Activated T-helper 2 cell treated with anti-CD3 and anti-CD28 coated beads, Interferon-gamma antibody, Interleukin-2, Interleukin-4, amounts not matched to agents 10 μg/mL and 5 μg/mL and 100 μg/mL, durations not matched to agents 14 hours and 24 hours and 36 hours (primary cell): Measurements from ENCODE around the gene KCNE3. TPM values are rescaled to one million over a fixed set of nuclear protein-coding genes. Genes with fewer than 3 reads are reported as not detected.
A peak's percentile ranks its signal among the peaks of the same experiment; 100 is the strongest.

Experiments used
- DNase-seq: peaks from one replicate; pipeline ENCODE4 v3.0.0; 2021; ENCODE audit warnings: low spot score
- H3K27ac Mint-ChIP-seq: one replicate; pipeline ENCODE4 v1.8.0; 2021; ENCODE audit warnings: mixed read lengths
- H3K27me3 Mint-ChIP-seq: one replicate; pipeline ENCODE4 v1.8.0; 2021; ENCODE audit warnings: low read depth, mixed read lengths
- H3K36me3 Mint-ChIP-seq: one replicate; pipeline ENCODE4 v1.8.0; 2021; ENCODE audit warnings: low read depth, mixed read lengths
- H3K4me1 Mint-ChIP-seq: one replicate; pipeline ENCODE4 v1.8.0; 2021; ENCODE audit warnings: low read depth, mixed read lengths
- H3K4me3 Mint-ChIP-seq: one replicate; pipeline ENCODE4 v1.8.0; 2021; ENCODE audit warnings: low read depth, mild to moderate bottlenecking, moderate library complexity, mixed read lengths
- H3K9me3 Mint-ChIP-seq: one replicate; pipeline ENCODE4 v1.8.0; 2021; ENCODE audit warnings: mixed read lengths
- intact Hi-C: fragments of 100-400 bp; cut with micrococcal nuclease; formaldehyde crosslinking; loops from one replicate; pipeline ENCODE4 v1.15.1; 2023
- total RNA-seq: library from RNA; stranded (reverse); gene quantifications from 2 replicates; pipeline ENCODE4 v1.2.3, GENCODE V29; 2022

Gene KCNE3
- total RNA-seq, 1 donor from 2014 or later, result not detected

GRCh38 chr11:74449369-74449931 lies 17.9 kb downstream of the KCNE3 start:
- intact Hi-C loops, result loop anchor here (1.0 to 2.0 kb wide), 2 partner anchors 61 to 193 kb away; no protein-coding TSS in a partner anchor
- no peaks in the 10 kb centered on the region for H3K36me3 Mint-ChIP-seq
- H3K27ac Mint-ChIP-seq, result no peak overlapping the region
- H3K4me1 Mint-ChIP-seq, result peaks cover 6% of the 10 kb centered on the region
- H3K4me3 Mint-ChIP-seq, result no peak overlapping the region
- no peaks in the 10 kb centered on the region for H3K9me3 Mint-ChIP-seq
- peaks cover 5% of the 10 kb centered on the region for H3K27me3 Mint-ChIP-seq
- DNase-seq, result peak; percentile 15

DNA sequence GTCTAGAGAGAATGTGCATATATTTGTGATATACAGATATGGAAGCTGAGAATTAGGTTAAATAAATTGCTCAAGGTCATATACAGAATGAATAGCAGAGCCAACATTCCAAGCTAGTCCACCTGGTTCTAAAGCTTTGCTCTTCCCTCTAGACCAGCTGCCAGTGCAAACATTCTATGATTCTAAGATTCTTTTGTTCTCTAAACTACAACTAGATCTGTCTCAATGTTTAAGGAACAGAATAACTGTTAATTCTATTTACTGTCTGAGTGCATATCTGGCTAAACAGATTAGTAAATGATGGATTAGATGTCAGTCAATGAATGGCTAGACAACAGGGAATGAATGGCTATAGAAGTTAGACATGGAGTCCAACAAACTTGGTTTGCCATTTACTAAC lies 19.6 kb downstream of the KCNE3 start:
- H3K4me3 Mint-ChIP-seq, result no peak overlapping the region
- DNase-seq, result no peak
- intact Hi-C loops, result loop anchor here (2.0 kb wide), 1 partner anchor 191 kb away; no protein-coding TSS in a partner anchor
- H3K9me3 Mint-ChIP-seq, result no peaks in the 10 kb centered on the region
- H3K4me1 Mint-ChIP-seq, result peaks cover 6% of the 10 kb centered on the region
- peaks cover 5% of the 10 kb centered on the region for H3K27me3 Mint-ChIP-seq
- no peak overlapping the region for H3K27ac Mint-ChIP-seq
- H3K36me3 Mint-ChIP-seq, result no peaks in the 10 kb centered on the region

DNA sequence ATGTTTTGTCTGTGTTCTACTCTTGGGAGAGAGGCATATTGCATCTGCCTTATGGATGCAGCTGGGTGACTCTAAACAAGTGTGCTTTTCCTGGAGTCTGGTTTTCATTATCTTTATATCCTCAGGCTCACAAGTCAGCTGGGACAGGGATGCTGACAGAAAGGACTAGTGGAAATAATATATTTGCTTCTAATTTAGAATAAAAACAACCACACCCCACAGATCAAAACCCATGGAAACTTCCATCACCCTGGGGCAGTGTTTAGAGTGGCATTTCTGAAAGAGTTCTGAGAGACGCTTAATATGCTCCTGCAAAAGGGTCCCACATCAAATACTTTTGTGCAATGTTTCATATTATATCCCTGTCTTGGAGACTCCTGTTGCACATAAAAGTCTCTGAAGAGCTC lies 20.8 kb downstream of the KCNE3 start:
- Mint-ChIP-seq H3K4me3 (no peak overlapping the region), H3K27me3 (peaks cover 2% of the 10 kb centered on the region), H3K27ac (no peak overlapping the region), H3K4me1 (peaks cover 6% of the 10 kb centered on the region), H3K36me3 (no peaks in the 10 kb centered on the region), H3K9me3 (no peaks in the 10 kb centered on the region)
- intact Hi-C loops, result no loop called here
- DNase-seq, result no peak

DNA sequence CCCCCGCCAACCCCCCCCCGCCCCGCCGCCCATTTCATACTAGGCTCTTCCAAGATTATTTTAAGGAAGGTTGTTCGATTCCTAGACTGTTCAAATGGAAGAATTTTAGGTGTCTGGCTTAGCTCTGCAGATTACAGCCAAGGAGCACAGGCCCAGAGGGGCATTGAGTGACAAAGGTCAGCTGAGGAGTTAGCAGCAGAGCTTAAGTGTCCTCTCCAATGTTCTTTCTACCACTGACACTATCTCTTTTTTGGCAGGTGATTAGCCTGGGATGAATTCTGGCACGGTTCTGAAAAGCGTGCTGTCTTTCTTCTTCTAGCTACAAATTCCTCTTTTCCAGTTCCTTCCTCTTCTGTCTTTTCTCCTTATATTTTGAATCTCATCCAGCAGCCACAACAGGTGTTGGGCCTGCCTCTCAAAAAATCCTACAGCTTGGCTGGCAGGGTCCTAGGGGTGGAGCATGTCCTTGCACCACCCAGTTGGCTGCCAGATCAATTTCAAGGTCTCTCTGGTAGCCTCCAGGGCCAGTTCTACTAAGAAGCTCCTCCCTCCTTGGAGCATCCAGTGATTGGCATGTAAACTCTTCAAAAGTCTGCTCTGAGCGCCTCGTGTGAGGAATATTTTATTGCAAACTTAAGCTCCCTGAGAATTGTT lies 23.0 kb downstream of the KCNE3 start:
- intact Hi-C loops, result no loop called here
- no peak overlapping the region for H3K27ac Mint-ChIP-seq
- H3K4me1 Mint-ChIP-seq, result peaks cover 2% of the 10 kb centered on the region
- no peaks in the 10 kb centered on the region for H3K27me3 Mint-ChIP-seq
- no peak for DNase-seq
- no peaks in the 10 kb centered on the region for H3K36me3 Mint-ChIP-seq
- H3K4me3 Mint-ChIP-seq, result no peak overlapping the region
- peaks cover 16% of the 10 kb centered on the region for H3K9me3 Mint-ChIP-seq

GRCh38 chr11:74443071-74443864 lies 24.1 kb downstream of the KCNE3 start:
- no peaks in the 10 kb centered on the region for H3K27me3 Mint-ChIP-seq
- no peak for DNase-seq
- H3K4me3 Mint-ChIP-seq, result no peak overlapping the region
- H3K4me1 Mint-ChIP-seq, result no peaks in the 10 kb centered on the region
- H3K36me3 Mint-ChIP-seq, result no peaks in the 10 kb centered on the region
- intact Hi-C loops, result no loop called here
- peaks cover 16% of the 10 kb centered on the region for H3K9me3 Mint-ChIP-seq
- no peak overlapping the region for H3K27ac Mint-ChIP-seq

- intact Hi-C loops, result no loop called here
- Mint-ChIP-seq H3K4me3 (no peak overlapping the region), H3K27me3 (no peaks in the 10 kb centered on the region), H3K36me3 (no peaks in the 10 kb centered on the region), H3K9me3 (peaks cover 16% of the 10 kb centered on the region), H3K4me1 (no peaks in the 10 kb centered on the region), H3K27ac (no peak overlapping the region)
- DNase-seq, result no peak
Observed at GRCh38 chr11:74442636-74443035, 24.7 kb downstream of the KCNE3 start.

GRCh38 chr11:74438681-74439080 lies 28.7 kb downstream of the KCNE3 start:
- no peak for DNase-seq
- peaks cover 2% of the 10 kb centered on the region for H3K27me3 Mint-ChIP-seq
- no peaks in the 10 kb centered on the region for H3K36me3 Mint-ChIP-seq
- no peak overlapping the region for H3K27ac Mint-ChIP-seq
- intact Hi-C loops, result no loop called here
- no peak overlapping the region for H3K4me3 Mint-ChIP-seq
- H3K4me1 Mint-ChIP-seq, result peaks cover 2% of the 10 kb centered on the region
- H3K9me3 Mint-ChIP-seq, result peaks cover 16% of the 10 kb centered on the region

DNA sequence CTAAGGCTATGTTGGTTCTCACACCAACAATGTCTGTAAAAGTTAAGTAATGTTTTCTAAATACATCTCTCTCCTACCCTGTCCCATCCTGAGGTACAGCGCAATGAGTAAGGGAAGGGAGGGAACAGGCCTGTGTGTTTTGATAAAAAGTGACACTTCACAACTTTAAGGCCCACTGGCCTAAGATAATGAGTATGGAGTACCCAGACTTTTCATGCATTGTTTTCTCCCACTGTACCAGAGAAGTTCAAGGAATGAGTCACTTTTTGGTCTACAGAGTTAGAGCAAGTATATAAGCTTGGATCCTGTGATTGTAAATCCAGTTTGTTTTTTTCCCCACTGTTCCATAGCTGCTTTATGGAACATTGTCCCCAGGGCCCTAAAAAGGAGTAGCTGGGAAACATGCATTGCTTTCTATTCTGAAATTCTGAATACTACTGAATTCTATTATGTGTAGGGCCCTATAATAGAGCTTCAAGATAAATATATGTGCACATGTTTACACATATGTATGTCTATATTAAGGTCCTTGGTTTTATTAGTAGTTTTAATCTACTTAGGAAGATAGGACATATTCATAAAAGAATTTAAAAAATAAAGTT lies 29.8 kb downstream of the KCNE3 start:
- Mint-ChIP-seq H3K4me1 (peaks cover 2% of the 10 kb centered on the region), H3K27ac (no peak overlapping the region), H3K27me3 (peaks cover 2% of the 10 kb centered on the region)

GRCh38 chr11:74434528-74434927 lies 32.8 kb downstream of the KCNE3 start:
- no peak overlapping the region for H3K4me3 Mint-ChIP-seq
- no peak for DNase-seq
- no peaks in the 10 kb centered on the region for H3K36me3 Mint-ChIP-seq
- peaks cover 2% of the 10 kb centered on the region for H3K27me3 Mint-ChIP-seq
- H3K27ac Mint-ChIP-seq, result no peak overlapping the region
- peaks cover 2% of the 10 kb centered on the region for H3K4me1 Mint-ChIP-seq
- intact Hi-C loops, result no loop called here
- no peaks in the 10 kb centered on the region for H3K9me3 Mint-ChIP-seq

More for the DNA sequence above, 29.8 kb downstream of the KCNE3 start:
- no peak overlapping the region for H3K4me3 Mint-ChIP-seq
- DNase-seq, result no peak
- no peaks in the 10 kb centered on the region for H3K36me3 Mint-ChIP-seq
- intact Hi-C loops, result no loop called here
- H3K9me3 Mint-ChIP-seq, result peaks cover 16% of the 10 kb centered on the region

DNA sequence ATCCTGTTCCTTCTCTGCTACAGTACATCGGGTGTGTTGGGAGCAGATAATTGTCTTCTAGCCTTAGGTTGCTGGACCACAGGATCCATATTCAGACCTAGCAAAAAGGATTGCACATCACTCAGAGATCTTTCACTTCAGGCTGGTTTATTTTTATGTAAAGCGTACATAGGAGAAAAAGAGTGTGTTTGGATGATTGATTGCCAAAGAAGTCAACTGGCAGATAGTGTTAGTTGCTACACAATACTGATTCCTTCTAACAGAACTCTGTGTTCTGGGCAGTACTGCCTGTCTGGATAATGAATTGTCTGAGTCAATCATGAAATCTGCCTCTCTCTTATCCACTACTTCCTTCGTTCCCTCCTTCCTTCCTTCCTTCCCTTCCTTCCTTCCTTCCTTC lies 38.1 kb downstream of the KCNE3 start:
- H3K4me3 Mint-ChIP-seq, result no peak overlapping the region
- no peak overlapping the region for H3K27ac Mint-ChIP-seq
- intact Hi-C loops, result no loop called here
- no peaks in the 10 kb centered on the region for H3K4me1 Mint-ChIP-seq
- H3K9me3 Mint-ChIP-seq, result peaks cover 8% of the 10 kb centered on the region
- DNase-seq, result no peak
- H3K36me3 Mint-ChIP-seq, result no peaks in the 10 kb centered on the region
- no peaks in the 10 kb centered on the region for H3K27me3 Mint-ChIP-seq

DNA sequence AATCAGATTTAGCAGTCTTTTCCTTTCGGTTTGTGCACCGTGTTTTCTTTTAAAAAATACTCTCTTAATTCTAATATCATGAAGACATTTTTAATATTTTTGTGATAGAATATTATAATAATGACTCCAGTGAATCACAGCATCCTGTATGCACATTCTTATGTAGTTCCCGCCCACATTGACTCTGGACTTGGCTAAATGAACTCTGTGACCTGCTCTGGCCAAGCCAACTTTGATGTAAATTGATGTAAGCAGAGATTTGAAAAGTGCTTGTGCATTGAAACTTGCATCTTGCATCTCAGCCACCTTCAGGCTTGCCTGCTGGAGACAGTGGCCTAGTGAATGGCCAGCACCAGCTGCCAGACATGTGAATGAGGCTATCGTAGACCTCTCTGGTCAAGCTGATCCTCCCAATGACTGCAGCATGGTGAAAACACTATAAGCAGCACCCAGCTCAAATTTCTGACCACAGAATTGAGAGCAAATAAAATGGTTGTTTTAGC lies 39.9 kb downstream of the KCNE3 start:
- H3K4me1 Mint-ChIP-seq, result no peaks in the 10 kb centered on the region
- H3K4me3 Mint-ChIP-seq, result no peak overlapping the region
- DNase-seq, result no peak
- peaks cover 8% of the 10 kb centered on the region for H3K9me3 Mint-ChIP-seq
- intact Hi-C loops, result no loop called here
- H3K36me3 Mint-ChIP-seq, result no peaks in the 10 kb centered on the region
- no peaks in the 10 kb centered on the region for H3K27me3 Mint-ChIP-seq
- H3K27ac Mint-ChIP-seq, result no peak overlapping the region

DNA sequence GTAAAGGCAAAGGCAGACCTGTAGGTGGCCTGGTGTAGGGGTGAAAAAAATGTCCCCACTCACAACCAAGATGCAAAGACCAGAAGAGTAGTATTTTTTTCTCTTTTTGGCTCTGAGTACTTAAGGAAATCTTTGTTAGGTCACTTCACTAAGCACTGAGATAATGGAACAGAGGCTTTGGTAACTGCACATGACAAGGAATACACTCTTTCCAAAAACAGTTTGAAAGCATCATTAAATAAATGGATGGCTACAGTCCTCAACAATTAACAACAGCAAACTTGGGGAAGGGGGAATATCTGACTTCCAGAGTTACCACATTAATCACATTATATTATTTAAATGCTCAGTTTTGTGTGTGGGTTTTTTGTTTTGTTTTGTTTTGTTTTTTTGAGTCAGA lies 42.2 kb downstream of the KCNE3 start:
- no peak for DNase-seq
- peaks cover 8% of the 10 kb centered on the region for H3K9me3 Mint-ChIP-seq
- no peak overlapping the region for H3K4me3 Mint-ChIP-seq
- no peak overlapping the region for H3K27ac Mint-ChIP-seq
- no peaks in the 10 kb centered on the region for H3K36me3 Mint-ChIP-seq
- intact Hi-C loops, result no loop called here
- peaks cover 2% of the 10 kb centered on the region for H3K27me3 Mint-ChIP-seq
- no peaks in the 10 kb centered on the region for H3K4me1 Mint-ChIP-seq
